IMR-90 (cell line): ENCODE measurements around the gene RAB19. TPM values are rescaled to one million over a fixed set of nuclear protein-coding genes. Genes with fewer than 3 reads are reported as not detected.
A peak's percentile ranks its signal among the peaks of the same experiment; 100 is the strongest.

Source experiments
- ATAC-seq: fragments of 200-7000 bp; cut with Tn5 transposase; 2 replicates; pipeline ENCODE4 v1.9.1; 2020; ENCODE audit warnings: low read depth, mild to moderate bottlenecking, moderate library complexity
- BruUV-seq: library from RNA; stranded (reverse); fragments of 400-500 nt; replicated peaks from 2 replicates; lab custom pipeline; 2021; lab: Mats Ljungman, UMichigan
- CTCF ChIA-PET: fragments of 300-600 bp; formaldehyde crosslinking; extraction: SDS; loops from one replicate; lab custom pipeline; 2021; ENCODE audit warnings: antibody characterized with exemption; lab: Yijun Ruan, JAX
- POLR2A ChIA-PET: fragments of 300-600 bp; sonication (Branson Sonifier 250); formaldehyde crosslinking; loops from one replicate; lab custom pipeline; 2022; ENCODE audit warnings: antibody characterized with exemption; ENCODE audit not compliant: unreplicated experiment; lab: Charles Lee
- DNase-seq: peaks from one replicate; pipeline ENCODE4 v3.0.0; 2013
- H2AFZ ChIP-seq: replicated peaks from 2 replicates; pipeline ENCODE3; 2013; ENCODE audit warnings: low read length, mild to moderate bottlenecking; ENCODE audit not compliant: poor library complexity
- H2AK5ac ChIP-seq: 2 replicates; pipeline ENCODE4 v1.6.1; 2013; ENCODE audit warnings: low read depth, low read length, inconsistent platforms
- H2AK9ac ChIP-seq: replicated peaks from 2 replicates; pipeline ENCODE3; 2013; ENCODE audit warnings: mild to moderate bottlenecking, low read depth, low read length, moderate library complexity; ENCODE audit not compliant: poor library complexity
- H2BK120ac ChIP-seq: 2 replicates; pipeline ENCODE4 v1.6.1; 2013; ENCODE audit warnings: low read depth, low read length, inconsistent platforms
- H2BK15ac ChIP-seq: 3 replicates; pipeline ENCODE4 v1.6.1; 2013; ENCODE audit warnings: low read depth, low read length, inconsistent platforms
- H2BK20ac ChIP-seq: 2 replicates; pipeline ENCODE4 v1.6.1; 2013; ENCODE audit warnings: low read depth, mild to moderate bottlenecking, inconsistent platforms, low read length, moderate library complexity
- H2BK5ac ChIP-seq: 2 replicates; pipeline ENCODE4 v1.6.1; 2013; ENCODE audit warnings: mild to moderate bottlenecking, low read depth, low read length, inconsistent platforms; ENCODE audit not compliant: poor library complexity, severe bottlenecking
- H3K14ac ChIP-seq: replicated peaks from 2 replicates; pipeline ENCODE4 v1.6.1; 2013; ENCODE audit warnings: low read depth, low read length, inconsistent platforms
- H3K18ac ChIP-seq: 2 replicates; pipeline ENCODE4 v1.6.1; 2013; ENCODE audit warnings: low read depth, low read length, control low read depth
- H3K23ac ChIP-seq: 2 replicates; pipeline ENCODE4 v1.6.1; 2013; ENCODE audit warnings: low read depth, low read length, inconsistent platforms
- H3K27ac ChIP-seq: 2 replicates; pipeline ENCODE4 v1.5.1; 2013; ENCODE audit warnings: mild to moderate bottlenecking, control low read depth, low read length; ENCODE audit not compliant: insufficient read depth
- H3K27me3 ChIP-seq: 2 replicates; pipeline ENCODE4 v1.6.1; 2013; ENCODE audit warnings: low read length; ENCODE audit not compliant: control insufficient read depth, insufficient read depth
- H3K36me3 ChIP-seq: 2 replicates; pipeline ENCODE4 v1.6.1; 2013; ENCODE audit warnings: low read length, mixed read lengths; ENCODE audit not compliant: control insufficient read depth, insufficient read depth
- H3K4ac ChIP-seq: 2 replicates; pipeline ENCODE4 v1.6.1; 2013; ENCODE audit warnings: low read depth, low read length, inconsistent platforms
- H3K4me1 ChIP-seq: 2 replicates; pipeline ENCODE4 v1.6.1; 2013; ENCODE audit warnings: low read length, mixed read lengths; ENCODE audit not compliant: control insufficient read depth, insufficient read depth
- H3K4me2 ChIP-seq: 2 replicates; pipeline ENCODE4 v1.6.1; 2013; ENCODE audit warnings: low read depth, mild to moderate bottlenecking, control low read depth, low read length, moderate library complexity
- H3K4me3 ChIP-seq: 2 replicates; pipeline ENCODE4 v1.5.1; 2013; ENCODE audit warnings: low read depth, mild to moderate bottlenecking, control low read depth, low read length, moderate library complexity; ENCODE audit not compliant: insufficient read depth
- H3K56ac ChIP-seq: 2 replicates; pipeline ENCODE4 v1.6.1; 2013; ENCODE audit warnings: low read length, inconsistent platforms; ENCODE audit not compliant: insufficient read depth; ENCODE audit errors: extremely low read depth
- H3K79me1 ChIP-seq, 2 experiments: 2 replicates each; pipeline ENCODE4 v1.6.1; 2013; ENCODE audit warnings: low read length in 2 of 2, inconsistent platforms in 1 of 2, low read depth in 1 of 2
- H3K9ac ChIP-seq: 2 replicates; pipeline ENCODE4 v1.6.1; 2013; ENCODE audit warnings: low read depth, low read length, control low read depth
- H3K9me1 ChIP-seq: 2 replicates; pipeline ENCODE4 v1.6.1; 2013; ENCODE audit warnings: low read length, inconsistent platforms; ENCODE audit not compliant: insufficient read depth
- H3K9me3 ChIP-seq: 2 replicates; pipeline ENCODE4 v1.6.1; 2013; ENCODE audit warnings: low read length; ENCODE audit not compliant: control insufficient read depth, insufficient read depth
- H4K20me1 ChIP-seq: 2 replicates; pipeline ENCODE4 v1.6.1; 2013; ENCODE audit warnings: low read length, inconsistent platforms; ENCODE audit not compliant: insufficient read depth
- H4K5ac ChIP-seq: 2 replicates; pipeline ENCODE4 v1.6.1; 2013; ENCODE audit warnings: mild to moderate bottlenecking, low read depth, low read length, control low read depth
- H4K8ac ChIP-seq, 2 experiments: 2 replicates each; pipeline ENCODE4 v1.6.1; 2013; ENCODE audit warnings: low read depth in 2 of 2, low read length in 2 of 2, control low read depth in 1 of 2, inconsistent platforms in 1 of 2
- H4K91ac ChIP-seq: 2 replicates; pipeline ENCODE4 v1.6.1; 2013; ENCODE audit warnings: low read depth, low read length, inconsistent platforms; ENCODE audit not compliant: insufficient read depth
- CEBPB ChIP-seq: IDR thresholded peaks from 2 replicates; pipeline ENCODE4 v1.6.1; 2012; ENCODE audit warnings: low read depth, low read length, improper control_type of control experiment
- FOS ChIP-seq: fragments of 150-350 bp; IDR thresholded peaks from 2 replicates; pipeline ENCODE4 v1.6.1; 2016; ENCODE audit warnings: low read depth, low read length
- MXI1 ChIP-seq: IDR thresholded peaks from 2 replicates; pipeline ENCODE4 v1.6.1; 2012; ENCODE audit warnings: low read depth, mild to moderate bottlenecking, low read length, moderate library complexity, borderline replicate concordance
- WGBS, 2 experiments: methylation state at CpG; one replicate each; pipeline versions ENCODE4 v1.1.5 to v1.1.7; 2013; ENCODE audit warnings: missing lambda C conversion rate in 2 of 2; ENCODE audit not compliant: insufficient read length in 1 of 2; ENCODE audit errors: extremely low coverage in 2 of 2; 5-methylcytosine and 5-hydroxymethylcytosine counted together
- dilution Hi-C: fragments of 300-500 bp; cut with HindIII; formaldehyde crosslinking; loops from one replicate; pipeline ENCODE4 v1.14.3; 2018; ENCODE audit warnings: low sequenced_read_pairs; ENCODE audit not compliant: unreplicated experiment
- in situ Hi-C: fragments of 300-500 bp; cut with MboI; formaldehyde crosslinking; loops from 3 replicates; pipeline ENCODE4 v1.14.3; 2019; ENCODE audit warnings: low sequenced_read_pairs, inconsistent platforms, mixed read lengths
- intact Hi-C: fragments of 100-400 bp; cut with micrococcal nuclease; formaldehyde crosslinking; loops from 2 replicates; pipeline ENCODE4 v1.10.0; 2022
- polyA plus RNA-seq, 3 experiments: library from polyadenylated mRNA; depleted of rRNA; stranded (reverse); fragments of >200 nt; gene quantifications; 2 replicates each; pipeline ENCODE4 v1.2.3, GENCODE V29; 2012; ENCODE audit warnings: low replicate concordance in 1 of 3
- total RNA-seq: library from RNA; depleted of rRNA; stranded (reverse); fragments of >200 nt; gene quantifications from 2 replicates; pipeline ENCODE4 v1.2.3, GENCODE V29; 2012

The RAB19 gene
- total and polyA plus RNA-seq, 2 of the 4 experiments (the other 2 are of a cell fraction), result not detected

DNA sequence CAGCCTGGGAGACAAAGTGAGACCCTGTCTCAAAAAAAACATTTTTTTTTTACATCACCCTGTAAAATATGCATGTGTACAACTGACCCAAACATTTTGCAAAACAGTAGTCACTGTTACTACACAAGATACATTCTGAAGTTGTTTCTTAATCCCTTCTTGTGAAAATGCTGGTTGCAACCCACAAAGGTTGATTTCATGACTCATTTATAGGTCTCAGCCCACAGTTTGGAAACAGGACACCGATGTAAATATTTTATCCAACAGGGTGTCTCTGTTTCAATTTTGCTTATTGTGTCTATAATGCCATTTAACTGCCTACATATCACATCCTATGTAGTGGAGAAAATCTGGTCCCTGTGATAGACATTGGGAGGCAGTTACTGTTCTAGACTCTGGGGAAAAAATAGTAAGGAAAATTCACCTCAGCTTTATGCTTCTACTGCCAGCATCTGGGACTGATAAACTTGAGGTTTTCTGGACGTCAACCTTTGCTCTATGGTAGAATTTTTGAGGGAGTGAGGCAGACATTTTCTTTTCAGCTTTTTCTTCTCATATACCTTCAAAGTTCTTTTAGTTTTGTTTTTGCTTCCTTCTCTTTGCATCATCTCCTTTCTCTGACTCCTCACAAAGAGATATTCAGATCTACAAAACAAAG, 1.6 kb upstream of the RAB19 start:
- Histone ChIP-seq H3K23ac (no peak overlapping the region), H3K4me3 (no peak overlapping the region), H3K56ac (no peak overlapping the region), H3K18ac (no peak overlapping the region), H2BK120ac (no peak overlapping the region), H3K4ac (no peak overlapping the region), H4K8ac (no peak overlapping the region), H3K9me3 (no peaks in the 10 kb centered on the region), H2AFZ (no peak overlapping the region), H4K20me1 (0 out of 2 replicates have a peak, but pooled peaks cover 5% of the 10 kb centered on the region), H3K4me2 (peak overlapping the region; percentile 21; the same call in 1 of the 2 replicates), H2BK15ac (no peak overlapping the region), H2AK5ac (no peak overlapping the region), H2BK5ac (no peak overlapping the region), H2AK9ac (no peak overlapping the region), H3K9me1 (peaks cover 3% of the 10 kb centered on the region; the same call in 1 of the 2 replicates), H4K5ac (no peak overlapping the region), H3K9ac (no peak overlapping the region), H3K27me3 (peaks cover 17% of the 10 kb centered on the region), H2BK20ac (no peak overlapping the region), H3K27ac (no peak overlapping the region), H3K14ac (no peak overlapping the region), H4K91ac (no peak overlapping the region), H3K36me3 (no peaks in the 10 kb centered on the region), H3K4me1 (peaks cover 3% of the 10 kb centered on the region), H3K79me1 (peaks cover 0 to 5% of the 10 kb centered on the region in 2 experiments; a peak in 2 of 4 replicates)
- intact Hi-C loops, result no loop called here
- DNase-seq (peak; percentile 76), ATAC-seq (peak; percentile 3; the same call in 1 of the 2 replicates)
- CTCF ChIA-PET, result no interaction called here
- WGBS, 2 experiments, result no CpG with 5 or more reads among the region's 2 CpGs
- dilution Hi-C loops, result no loop called here
- POLR2A ChIA-PET, result no interaction called here
- BruUV-seq, result no TSS peak
- peak; percentile 71 for TF ChIP-seq FOS
- TF ChIP-seq CEBPB, result peak; percentile 73
- TF ChIP-seq MXI1, result no peak
- in situ Hi-C loops, result no loop called here
